Measurements from ENCODE around the gene NFIX. TPM values are rescaled to one million over a fixed set of nuclear protein-coding genes. Genes with fewer than 3 reads are reported as not detected.

Gene NFIX
- polyA plus RNA-seq, 1 donor (not counting 4 experiments of a cell fraction or from before 2014, with no cell fraction given): 5.2 TPM

GRCh38 chr19:13133241-13133870 lies 138.1 kb downstream of the NFIX start:
- no peak for TF ChIP-seq EZH2 (IDR thresholded peaks at IDR 0.05; ENCODE audit: low read length)
- no peak for TF ChIP-seq CTCF (optimal IDR thresholded peaks at IDR 0.05 in 1 of 3, IDR thresholded peaks at IDR 0.05 in 1 of 3, conservative IDR thresholded peaks at IDR 0.05 in 1 of 3; ENCODE audit: extremely low read depth in 1 of 3, insufficient read depth in 2 of 3, low read length in 3 of 3)
- dilution Hi-C loops (cut with MboI; ENCODE audit: extremely low pct_ligation_motif_present, low sequenced_read_pairs): no loop called here
- H3K4me1 ChIP-seq (ENCODE audit: control insufficient read depth, extremely low read depth, insufficient read depth, low read length): peaks cover 3% of the 10 kb centered on the region
- H3K9ac ChIP-seq (ENCODE audit: control insufficient read depth, extremely low read depth, insufficient read depth, low read length): no peak overlapping the region
- no peak for FAIRE-seq
- no peak for DNase-seq (ENCODE audit: low read depth, low spot score)
- H3K9me3 ChIP-seq (ENCODE audit: control insufficient read depth, low read depth, low read length): no peaks in the 10 kb centered on the region
- no peak overlapping the region for H3K4me2 ChIP-seq (ENCODE audit: control insufficient read depth, extremely low read depth, insufficient read depth, low read depth, low read length)
- H3K4me3 ChIP-seq (ENCODE audit: control insufficient read depth in 2 of 3, extremely low read depth in 1 of 3, insufficient read depth in 2 of 3, low read depth in 1 of 3, low read length in 3 of 3): no peak overlapping the region
- H3K27me3 ChIP-seq (ENCODE audit: control insufficient read depth, extremely low read depth, insufficient read depth, low read length): no peaks in the 10 kb centered on the region
- H3K79me2 ChIP-seq (ENCODE audit: control insufficient read depth, insufficient read depth, low read length): peaks cover 67% of the 10 kb centered on the region
- peaks cover 16% of the 10 kb centered on the region for H4K20me1 ChIP-seq (ENCODE audit: control insufficient read depth, extremely low read depth, insufficient read depth, low read length)
- H2AFZ ChIP-seq (ENCODE audit: control insufficient read depth, low read length): no peak overlapping the region
- H3K36me3 ChIP-seq (ENCODE audit: control insufficient read depth in 2 of 2, extremely low read depth in 1 of 2, insufficient read depth in 2 of 2, low read length in 2 of 2): peaks cover 21 to 28% of the 10 kb centered on the region in 2 experiments
- H3K27ac ChIP-seq (ENCODE audit: control insufficient read depth, insufficient read depth, low read length): no peak overlapping the region
- H3K9me1 ChIP-seq (ENCODE audit: control insufficient read depth, extremely low read depth, insufficient read depth, low read length): peaks cover 5% of the 10 kb centered on the region

- Histone ChIP-seq H3K27ac (ENCODE audit: control insufficient read depth, insufficient read depth, low read length) (no peak overlapping the region), H3K9me1 (ENCODE audit: control insufficient read depth, extremely low read depth, insufficient read depth, low read length) (peaks cover 5% of the 10 kb centered on the region), H3K79me2 (ENCODE audit: control insufficient read depth, insufficient read depth, low read length) (peaks cover 54% of the 10 kb centered on the region), H3K27me3 (ENCODE audit: control insufficient read depth, extremely low read depth, insufficient read depth, low read length) (no peaks in the 10 kb centered on the region), H2AFZ (ENCODE audit: control insufficient read depth, low read length) (no peak overlapping the region), H3K9me3 (ENCODE audit: control insufficient read depth, low read depth, low read length) (no peaks in the 10 kb centered on the region), H3K4me2 (ENCODE audit: control insufficient read depth, extremely low read depth, insufficient read depth, low read depth, low read length) (no peak overlapping the region), H4K20me1 (ENCODE audit: control insufficient read depth, extremely low read depth, insufficient read depth, low read length) (peaks cover 13% of the 10 kb centered on the region), H3K4me3 (ENCODE audit: control insufficient read depth in 2 of 3, extremely low read depth in 1 of 3, insufficient read depth in 2 of 3, low read depth in 1 of 3, low read length in 3 of 3) (no peak overlapping the region), H3K4me1 (ENCODE audit: control insufficient read depth, extremely low read depth, insufficient read depth, low read length) (peaks cover 3% of the 10 kb centered on the region), H3K9ac (ENCODE audit: control insufficient read depth, extremely low read depth, insufficient read depth, low read length) (no peak overlapping the region), H3K36me3 (ENCODE audit: control insufficient read depth in 2 of 2, extremely low read depth in 1 of 2, insufficient read depth in 2 of 2, low read length in 2 of 2) (peaks cover 18 to 32% of the 10 kb centered on the region in 2 experiments)
- dilution Hi-C loops (cut with MboI; ENCODE audit: extremely low pct_ligation_motif_present, low sequenced_read_pairs): no loop called here
- DNase-seq (ENCODE audit: low read depth, low spot score) (no peak), FAIRE-seq (no peak)
- no peak for TF ChIP-seq CTCF (optimal IDR thresholded peaks at IDR 0.05 in 1 of 3, IDR thresholded peaks at IDR 0.05 in 1 of 3, conservative IDR thresholded peaks at IDR 0.05 in 1 of 3; ENCODE audit: extremely low read depth in 1 of 3, insufficient read depth in 2 of 3, low read length in 3 of 3)
- TF ChIP-seq EZH2 (IDR thresholded peaks at IDR 0.05; ENCODE audit: low read length): no peak
Observed at GRCh38 chr19:13134626-13135025, 139.4 kb downstream of the NFIX start.
